Mesendoderm (in vitro differentiated cells): ENCODE measurements around the gene CLINT1.
"Not testable (repeated sequence)": the region's sequence is repeated elsewhere in the genome, so short reads cannot be mapped to it uniquely, and the experiment has no call there.

ENCODE experiments used
- DNase-seq: peaks from one replicate; pipeline ENCODE4 v3.0.0; 2013
- H2AK5ac ChIP-seq: 2 replicates; pipeline ENCODE4 v1.6.1; 2013; ENCODE audit warnings: low read length, inconsistent platforms
- H2BK120ac ChIP-seq: 2 replicates; pipeline ENCODE4 v1.6.1; 2013; ENCODE audit warnings: low read depth, mild to moderate bottlenecking, low read length, moderate library complexity, mixed read lengths
- H2BK15ac ChIP-seq: replicated peaks from 2 replicates; pipeline ENCODE4 v1.6.1; 2013; ENCODE audit warnings: low read depth, mild to moderate bottlenecking, moderate library complexity
- H2BK5ac ChIP-seq: 2 replicates; pipeline ENCODE4 v1.6.1; 2013; ENCODE audit warnings: low read length, inconsistent platforms
- H3K18ac ChIP-seq: 2 replicates; pipeline ENCODE4 v1.6.1; 2013; ENCODE audit warnings: mild to moderate bottlenecking, low read length, mixed read lengths
- H3K23ac ChIP-seq: one replicate; pipeline ENCODE4 v1.6.1; 2013; ENCODE audit warnings: low read length
- H3K27ac ChIP-seq: 2 replicates; pipeline ENCODE4 v1.5.1; 2013; ENCODE audit warnings: low read depth, mild to moderate bottlenecking, inconsistent platforms, low read length, moderate library complexity
- H3K27me3 ChIP-seq: 2 replicates; pipeline ENCODE4 v1.6.1; 2013; ENCODE audit warnings: low read length, control low read depth, mild to moderate bottlenecking, inconsistent platforms; ENCODE audit not compliant: insufficient read depth, poor library complexity
- H3K36me3 ChIP-seq: 2 replicates; pipeline ENCODE4 v1.6.1; 2013; ENCODE audit warnings: low read length, inconsistent platforms; ENCODE audit not compliant: control insufficient read depth, insufficient read depth
- H3K4ac ChIP-seq: one replicate; pipeline ENCODE4 v1.6.1; 2013; ENCODE audit warnings: low read depth, mild to moderate bottlenecking, low read length, moderate library complexity
- H3K4me1 ChIP-seq: 2 replicates; pipeline ENCODE4 v1.6.1; 2013; ENCODE audit warnings: low read depth, low read length, inconsistent platforms; ENCODE audit not compliant: control insufficient read depth
- H3K4me2 ChIP-seq: 2 replicates; pipeline ENCODE4 v1.6.1; 2013; ENCODE audit warnings: low read length
- H3K4me3 ChIP-seq: 2 replicates; pipeline ENCODE4 v1.5.1; 2013; ENCODE audit warnings: mild to moderate bottlenecking, low read length
- H3K56ac ChIP-seq: one replicate; pipeline ENCODE4 v1.6.1; 2013; ENCODE audit warnings: low read length
- H3K79me1 ChIP-seq: 2 replicates; pipeline ENCODE4 v1.6.1; 2013; ENCODE audit warnings: low read length, inconsistent platforms
- H3K79me2 ChIP-seq: 2 replicates; pipeline ENCODE4 v1.6.1; 2013; ENCODE audit warnings: mild to moderate bottlenecking, low read length; ENCODE audit not compliant: control insufficient read depth, insufficient read depth
- H3K9ac ChIP-seq: 2 replicates; pipeline ENCODE4 v1.6.1; 2013; ENCODE audit warnings: low read length, inconsistent platforms
- H4K5ac ChIP-seq: one replicate; pipeline ENCODE4 v1.6.1; 2013; ENCODE audit warnings: low read length
- H4K8ac ChIP-seq: one replicate; pipeline ENCODE4 v1.6.1; 2013; ENCODE audit warnings: low read depth, mild to moderate bottlenecking, control low read depth, low read length, moderate library complexity
- WGBS: extraction: QIAGEN DNeasy Blood & Tissue Kit; methylation state at CpG from one replicate; pipeline ENCODE4 v1.1.7; 2013; ENCODE audit warnings: low lambda C conversion rate, missing lambda C conversion rate; ENCODE audit not compliant: insufficient coverage; ENCODE audit errors: extremely low coverage; 5-methylcytosine and 5-hydroxymethylcytosine counted together

The CLINT1 gene

GRCh38 chr5:157853365-157853764, 5.6 kb downstream of the CLINT1 start:
- DNase-seq, H3K79me1 ChIP-seq, H2BK15ac ChIP-seq: not testable (repeated sequence)

GRCh38 chr5:157845914-157846598, 12.9 kb downstream of the CLINT1 start:
- Histone ChIP-seq H2BK15ac (no peak overlapping the region), H3K18ac (no peak overlapping the region), H3K79me2 (peaks cover 33% of the 10 kb centered on the region), H3K4me1 (no peaks in the 10 kb centered on the region), H4K5ac (no peak overlapping the region), H3K27me3 (no peaks in the 10 kb centered on the region), H3K4ac (no peak overlapping the region), H3K36me3 (no peaks in the 10 kb centered on the region), H2BK120ac (no peak overlapping the region), H4K8ac (no peak overlapping the region), H2BK5ac (no peak overlapping the region), H2AK5ac (no peak overlapping the region), H3K23ac (no peak overlapping the region), H3K56ac (no peak overlapping the region), H3K79me1 (peaks cover 6% of the 10 kb centered on the region), H3K4me2 (no peak overlapping the region), H3K4me3 (no peak overlapping the region), H3K9ac (no peak overlapping the region), H3K27ac (no peak overlapping the region)
- DNase-seq, result no peak
- no CpG with 5 or more reads among the region's 3 CpGs for WGBS

More at GRCh38 chr5:157853365-157853764, 5.6 kb downstream of the CLINT1 start:
- not testable (repeated sequence) for H3K4ac ChIP-seq, H3K56ac ChIP-seq, H2BK5ac ChIP-seq, H3K36me3 ChIP-seq, H2AK5ac ChIP-seq, H3K9ac ChIP-seq, H3K4me2 ChIP-seq, H3K23ac ChIP-seq, H3K27me3 ChIP-seq, H3K4me3 ChIP-seq, H3K4me1 ChIP-seq, H2BK120ac ChIP-seq, H4K8ac ChIP-seq, H3K18ac ChIP-seq, H3K27ac ChIP-seq, H4K5ac ChIP-seq
- peaks cover 55% of the 10 kb centered on the region for H3K79me2 ChIP-seq
- WGBS, result no CpG with 5 or more reads among the region's 9 CpGs

GRCh38 chr5:157842787-157843186, 16.2 kb downstream of the CLINT1 start:
- peaks cover 2% of the 10 kb centered on the region for H3K79me1 ChIP-seq
- no peak overlapping the region for H3K23ac ChIP-seq
- no peak overlapping the region for H3K9ac ChIP-seq
- H2BK15ac ChIP-seq, result no peak overlapping the region
- no peak overlapping the region for H4K5ac ChIP-seq
- H4K8ac ChIP-seq, result no peak overlapping the region
- H3K79me2 ChIP-seq, result peaks cover 23% of the 10 kb centered on the region
- no peak overlapping the region for H3K56ac ChIP-seq
- H2BK5ac ChIP-seq, result no peak overlapping the region
- DNase-seq, result no peak
- no peak overlapping the region for H3K27ac ChIP-seq
- no peaks in the 10 kb centered on the region for H3K36me3 ChIP-seq
- H3K4ac ChIP-seq, result no peak overlapping the region
- no peak overlapping the region for H3K18ac ChIP-seq
- H2BK120ac ChIP-seq, result no peak overlapping the region
- no peaks in the 10 kb centered on the region for H3K27me3 ChIP-seq
- no peaks in the 10 kb centered on the region for H3K4me1 ChIP-seq
- H3K4me3 ChIP-seq, result no peak overlapping the region
- no peak overlapping the region for H3K4me2 ChIP-seq
- H2AK5ac ChIP-seq, result no peak overlapping the region
- WGBS, result no CpG with 5 or more reads among the region's 4 CpGs

- H3K79me1 ChIP-seq, result peaks cover under 1% of the 10 kb centered on the region
- H2BK15ac ChIP-seq, result no peak overlapping the region
- WGBS, result no CpG with 5 or more reads among the region's 5 CpGs
- H3K27me3 ChIP-seq, result no peaks in the 10 kb centered on the region
- no peak overlapping the region for H2BK120ac ChIP-seq
- H3K36me3 ChIP-seq, result no peaks in the 10 kb centered on the region
- H3K4me2 ChIP-seq, result no peak overlapping the region
- DNase-seq, result no peak
- no peak overlapping the region for H2BK5ac ChIP-seq
- no peak overlapping the region for H3K4ac ChIP-seq
- H3K27ac ChIP-seq, result no peak overlapping the region
- H3K18ac ChIP-seq, result no peak overlapping the region
- H3K4me1 ChIP-seq, result no peaks in the 10 kb centered on the region
- no peak overlapping the region for H4K8ac ChIP-seq
- no peak overlapping the region for H3K4me3 ChIP-seq
- no peak overlapping the region for H3K56ac ChIP-seq
- H3K9ac ChIP-seq, result no peak overlapping the region
- peaks cover 19% of the 10 kb centered on the region for H3K79me2 ChIP-seq
- H2AK5ac ChIP-seq, result no peak overlapping the region
- no peak overlapping the region for H4K5ac ChIP-seq
- H3K23ac ChIP-seq, result no peak overlapping the region
Measured at GRCh38 chr5:157842185-157842584, 16.8 kb downstream of the CLINT1 start.

- WGBS, result no CpG with 5 or more reads among the region's 8 CpGs
- Histone ChIP-seq H3K36me3 (no peaks in the 10 kb centered on the region), H2BK5ac (no peak overlapping the region), H2BK15ac (no peak overlapping the region), H3K79me1 (peaks cover 11% of the 10 kb centered on the region), H3K56ac (no peak overlapping the region), H3K4me3 (no peak overlapping the region), H3K18ac (no peak overlapping the region), H3K27me3 (no peaks in the 10 kb centered on the region), H3K27ac (no peak overlapping the region), H3K23ac (no peak overlapping the region), H2AK5ac (no peak overlapping the region), H2BK120ac (no peak overlapping the region), H3K4ac (no peak overlapping the region), H3K9ac (no peak overlapping the region), H4K8ac (no peak overlapping the region), H3K4me1 (no peaks in the 10 kb centered on the region), H4K5ac (no peak overlapping the region), H3K79me2 (peaks cover 24% of the 10 kb centered on the region), H3K4me2 (no peak overlapping the region)
- DNase-seq, result no peak
Measured at GRCh38 chr5:157839157-157839795, 19.7 kb downstream of the CLINT1 start.
